ENCODE measurements around the gene CEBPZOS.

GRCh38 chr2:37156071-37156856, 40.0 kb upstream of the CEBPZOS start:
- no peak for TF ChIP-seq CTCF (IDR thresholded peaks at IDR 0.05)
- no peak for TF ChIP-seq POLR2A (IDR thresholded peaks at IDR 0.05)
